Upper lobe of left lung (tissue), 4 donors: ENCODE measurements around the gene ACTR2.

Experiments used
- CTCF ChIP-seq, 6 experiments: fragments of 450-650 bp in 4 of 6; fragments of 200-600 bp in 2 of 6; sonication (generic) in 2 of 6; IDR thresholded peaks; one replicate each; pipeline ENCODE4 v1.5.1; 2016 to 2019; ENCODE audit warnings: antibody characterized with exemption in 6 of 6
- POLR2A ChIP-seq, 4 donors: fragments of 450-650 bp; IDR thresholded peaks; one replicate each; pipeline ENCODE4 v1.5.1; 2016 to 2017; ENCODE audit warnings: antibody characterized with exemption in 4 of 4, mild to moderate bottlenecking in 2 of 4

GRCh38 chr2:65300761-65301711 lies 73.4 kb downstream of the ACTR2 start:
- TF ChIP-seq POLR2A (IDR thresholded peaks at IDR 0.05) = peak in 1 of 4 donors; percentile 8
- no peak for TF ChIP-seq CTCF (IDR thresholded peaks at IDR 0.05)
